ENCODE data around the gene CIDEB.

Gene CIDEB

DNA sequence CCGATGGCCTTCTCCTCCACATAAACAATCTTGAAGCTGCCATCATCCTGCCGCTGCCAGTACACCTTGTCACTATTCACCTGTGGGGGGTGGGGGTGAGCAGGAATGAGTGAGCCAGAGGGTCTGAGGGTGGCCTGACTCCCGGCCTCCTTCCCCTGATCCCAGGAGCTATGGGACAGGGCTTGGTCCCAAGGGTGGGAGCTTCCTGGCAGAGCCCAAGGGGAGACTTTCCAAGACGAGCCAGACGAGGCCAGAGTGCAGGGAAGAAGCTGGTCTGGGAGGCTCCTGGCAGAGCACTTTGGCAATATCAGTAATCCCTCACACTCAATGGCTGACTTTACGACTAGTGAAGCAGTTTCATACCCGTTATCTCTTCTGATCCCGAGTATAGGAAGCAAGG, 52.3 kb downstream of the CIDEB start:
- DNase-seq (ENCODE audit: low spot score) (no peak), FAIRE-seq (no peak)

All from RCC 7860 (cell line).